ENCODE results near the gene PPP2R5D.

DNA sequence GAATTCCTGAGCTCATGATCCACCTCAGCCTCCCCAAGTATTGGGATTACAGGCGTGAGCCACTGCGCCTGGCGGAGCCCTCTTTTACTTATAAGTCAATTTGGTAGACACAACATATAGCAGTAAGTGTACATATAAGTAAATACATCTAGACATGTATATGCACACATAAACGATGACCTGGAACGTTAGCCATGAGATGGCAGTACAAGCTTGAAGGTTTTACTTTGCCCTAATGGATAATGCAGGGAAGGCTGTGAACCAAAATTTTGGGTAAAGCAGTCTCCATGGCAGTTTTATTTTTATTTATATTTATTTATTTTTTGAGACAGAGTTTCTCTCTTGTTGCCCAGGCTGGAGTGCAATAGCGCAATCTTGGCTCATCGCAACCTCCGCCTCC is 26.2 kb upstream of the PPP2R5D start:
- TF ChIP-seq, protein P1, sequence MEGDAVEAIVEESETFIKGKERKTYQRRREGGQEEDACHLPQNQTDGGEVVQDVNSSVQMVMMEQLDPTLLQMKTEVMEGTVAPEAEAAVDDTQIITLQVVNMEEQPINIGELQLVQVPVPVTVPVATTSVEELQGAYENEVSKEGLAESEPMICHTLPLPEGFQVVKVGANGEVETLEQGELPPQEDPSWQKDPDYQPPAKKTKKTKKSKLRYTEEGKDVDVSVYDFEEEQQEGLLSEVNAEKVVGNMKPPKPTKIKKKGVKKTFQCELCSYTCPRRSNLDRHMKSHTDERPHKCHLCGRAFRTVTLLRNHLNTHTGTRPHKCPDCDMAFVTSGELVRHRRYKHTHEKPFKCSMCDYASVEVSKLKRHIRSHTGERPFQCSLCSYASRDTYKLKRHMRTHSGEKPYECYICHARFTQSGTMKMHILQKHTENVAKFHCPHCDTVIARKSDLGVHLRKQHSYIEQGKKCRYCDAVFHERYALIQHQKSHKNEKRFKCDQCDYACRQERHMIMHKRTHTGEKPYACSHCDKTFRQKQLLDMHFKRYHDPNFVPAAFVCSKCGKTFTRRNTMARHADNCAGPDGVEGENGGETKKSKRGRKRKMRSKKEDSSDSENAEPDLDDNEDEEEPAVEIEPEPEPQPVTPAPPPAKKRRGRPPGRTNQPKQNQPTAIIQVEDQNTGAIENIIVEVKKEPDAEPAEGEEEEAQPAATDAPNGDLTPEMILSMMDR (IDR thresholded peaks at IDR 0.05; ENCODE audit: control extremely low read depth in 1 of 3, insufficient read depth in 1 of 3, low read depth in 1 of 3, low read length in 3 of 3), result no peak
- TF ChIP-seq ZNF274 (IDR thresholded peaks at IDR 0.05; ENCODE audit: borderline replicate concordance, extremely low read depth, low read length) (no peak), POU5F1 (IDR thresholded peaks at IDR 0.05; ENCODE audit: low read depth, low read length) (no peak), TAF1 (IDR thresholded peaks at IDR 0.05; ENCODE audit: low read depth, low read length) (no peak), BCL11A (IDR thresholded peaks at IDR 0.05; ENCODE audit: low read depth in 2 of 2, low read length in 2 of 2) (no peak), CBX5 (IDR thresholded peaks at IDR 0.05; ENCODE audit: low read depth, low read length) (no peak)

All from H1 (cell line).